Activated gamma-delta T cell (primary cell): ENCODE results near the gene CROCC2.

Experiments
- DNase-seq: peaks from one replicate; lab custom pipeline; 2025; lab: John Stamatoyannopoulos, UW

The CROCC2 gene

DNA sequence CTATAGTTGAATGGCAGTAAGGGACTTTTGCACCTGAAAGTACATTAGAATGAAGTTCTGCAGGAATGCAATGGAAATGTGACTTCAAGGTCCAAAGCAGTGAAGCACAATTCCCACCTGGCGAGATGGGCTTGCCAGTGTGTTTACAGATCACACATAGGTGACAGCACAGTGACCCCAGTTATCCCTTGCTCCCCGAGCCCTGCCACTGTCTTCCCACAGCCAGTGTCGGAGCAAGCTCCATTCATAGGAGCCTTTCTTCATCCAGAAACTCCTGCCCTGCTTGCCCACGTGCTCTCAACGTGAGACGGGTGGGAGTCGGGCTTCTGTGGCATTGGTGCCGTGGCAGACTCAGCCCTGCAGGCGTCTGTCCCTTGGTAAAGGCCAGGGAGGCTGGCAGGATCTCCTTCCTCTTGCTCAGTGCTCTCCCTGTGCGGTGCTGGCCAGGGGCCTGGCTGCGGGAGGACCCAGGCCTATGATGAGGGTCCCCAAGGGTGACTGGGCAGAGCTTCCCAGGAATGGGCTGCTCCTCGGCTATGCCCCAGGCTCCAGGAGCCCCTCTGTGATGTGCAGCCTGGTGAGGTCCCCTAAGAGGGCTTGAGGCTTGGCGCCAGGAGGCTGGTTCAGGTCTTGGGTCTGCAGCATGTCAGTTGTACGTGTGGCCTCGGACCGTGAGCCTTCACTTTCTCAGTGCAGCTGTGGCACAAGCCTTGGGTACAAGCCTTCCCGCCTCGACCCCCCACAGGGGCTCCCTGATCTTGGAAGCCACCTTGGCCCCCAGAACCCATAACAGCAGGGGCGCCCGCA is 132.4 kb downstream of the CROCC2 start:
- DNase-seq = no peak

DNA sequence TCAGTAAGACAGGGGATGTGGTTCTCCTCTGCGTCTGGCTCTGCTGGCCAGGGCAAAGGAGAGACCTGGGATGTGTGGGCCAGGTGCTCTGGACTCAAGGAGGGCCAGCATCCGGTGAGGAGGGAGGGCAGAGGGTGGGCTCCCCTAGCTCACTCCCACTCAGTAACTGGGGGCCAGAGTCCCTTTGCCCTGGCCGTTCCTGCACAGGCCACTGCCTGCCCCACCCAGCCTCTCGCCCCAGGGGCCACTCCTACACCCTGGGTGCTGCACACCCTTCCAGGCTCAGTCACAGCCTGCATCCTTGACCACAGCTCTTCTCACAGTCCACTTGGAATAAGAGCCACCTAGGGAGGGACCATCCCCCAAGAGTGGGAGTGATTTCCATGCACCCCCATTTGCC is 133.3 kb downstream of the CROCC2 start:
- no peak for DNase-seq

DNA sequence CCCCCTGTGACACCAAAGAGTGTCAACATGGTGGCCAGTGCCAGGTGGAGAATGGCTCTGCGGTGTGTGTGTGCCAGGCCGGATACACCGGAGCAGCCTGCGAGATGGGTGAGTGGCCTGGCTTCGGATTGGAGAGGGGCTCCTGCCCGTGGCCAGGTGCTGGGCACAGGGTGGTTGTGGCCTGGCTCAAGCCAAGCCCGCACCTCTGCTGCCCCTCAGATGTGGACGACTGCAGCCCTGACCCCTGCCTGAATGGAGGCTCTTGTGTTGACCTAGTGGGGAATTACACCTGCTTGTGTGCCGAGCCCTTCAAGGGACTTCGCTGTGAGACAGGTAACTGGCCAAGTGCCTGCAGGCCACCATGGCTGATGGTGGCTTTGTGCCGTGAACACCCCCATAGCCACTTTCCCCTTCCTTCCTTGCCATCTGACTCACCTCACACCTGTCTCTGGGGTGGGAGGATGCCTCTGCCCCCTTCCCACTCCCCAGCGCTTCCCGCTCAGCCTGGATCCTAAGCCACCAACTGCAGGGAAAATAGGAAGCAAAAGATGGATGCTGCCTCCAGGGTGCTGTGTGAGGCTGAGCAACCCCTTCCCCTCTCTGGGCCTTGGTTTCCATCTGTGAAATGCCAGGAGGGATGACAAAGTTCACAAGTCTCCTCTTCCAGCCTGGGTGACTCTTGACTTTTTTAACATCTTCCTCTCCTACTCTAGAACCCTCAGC is 134.1 kb downstream of the CROCC2 start:
- no peak for DNase-seq

DNA sequence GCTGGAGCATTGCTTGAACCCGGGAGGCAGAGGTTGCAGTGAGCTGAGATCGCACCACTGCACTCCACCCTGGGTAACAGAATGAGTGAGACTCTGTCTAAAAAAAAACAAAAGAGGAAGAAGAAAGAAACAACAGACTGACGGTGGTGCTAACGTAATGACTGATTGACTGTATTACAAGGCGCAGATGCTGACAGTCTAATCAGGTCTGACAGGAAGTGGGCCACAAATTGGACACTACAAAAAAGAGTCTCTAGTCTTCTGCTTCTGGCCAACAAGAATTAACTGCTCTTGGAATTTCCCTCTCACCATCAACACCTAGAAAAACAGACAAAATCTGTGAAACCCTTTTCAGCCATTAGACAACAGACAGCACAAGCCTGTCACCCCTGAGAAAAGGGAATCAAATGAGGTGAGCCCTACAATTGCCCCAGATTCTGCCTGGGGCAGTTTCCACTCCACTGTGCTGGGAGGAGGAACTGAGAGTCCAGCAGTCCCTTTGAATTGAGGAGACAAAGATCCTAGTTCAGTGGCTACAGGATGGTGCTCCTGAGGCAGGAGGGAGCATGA is 135.5 kb downstream of the CROCC2 start:
- DNase-seq = no peak
